ENCODE measurements around the gene BLTP1. TPM values are rescaled to one million over a fixed set of nuclear protein-coding genes. Genes with fewer than 3 reads are reported as not detected.

Gene BLTP1
- total and polyA plus RNA-seq, 2 of the 13 experiments (the other 11 are each of a cell fraction or from before 2014, with no cell fraction given) = 27.7 to 33.1 TPM

- peaks cover 15% of the 10 kb centered on the region for H3K79me2 ChIP-seq (ENCODE audit: insufficient read depth, low read length)
- H3K9me3 ChIP-seq (ENCODE audit: low read length) = no peaks in the 10 kb centered on the region
- in situ Hi-C loops (cut with HindIII; ENCODE audit: extremely low pct_ligation_motif_present, low pct_unique_long_range_greater_than_20kb) (no loop called here), intact Hi-C loops (cut with micrococcal nuclease; ENCODE audit: unreplicated experiment) (loop anchor here (5.0 kb wide), 1 partner anchor 330 kb away; the partner anchor contains the start of gene CCNA2)
- H3K4me1 ChIP-seq (ENCODE audit: insufficient read depth, low read length) = peaks cover 25% of the 10 kb centered on the region
- peak; percentile 81 for ATAC-seq
- peak overlapping the region; percentile 82 for H3K9ac ChIP-seq (ENCODE audit: insufficient read depth, low read depth, low read length)
- BruUV-seq (replicated peaks) = no TSS peak
- no peaks in the 10 kb centered on the region for H3K36me3 ChIP-seq (replicated peaks in 1 of 2; ENCODE audit: control insufficient read depth in 1 of 2, insufficient read depth in 2 of 2, low read length in 2 of 2)
- H3K4me2 ChIP-seq (ENCODE audit: low read depth, low read length) = peak overlapping the region; percentile 80
- DNase-seq (ENCODE audit: low spot score) = peak; percentile 9
- CTCF ChIA-PET (ENCODE audit: low intra/inter-chr PET ratio, low total read pairs) = no interaction called here
- FAIRE-seq = no peak
- no peaks in the 10 kb centered on the region for H4K20me1 ChIP-seq (ENCODE audit: insufficient read depth, low read length)
- under 1% methylated on average over 5 of the region's 16 CpGs for WGBS (ENCODE audit: low lambda C conversion rate)
- H3K4me3 ChIP-seq (replicated peaks in 1 of 3; ENCODE audit: insufficient read depth in 1 of 3, low read depth in 2 of 3, low read length in 3 of 3) = peak overlapping the region; percentile 79 to 94 (median 86)
- POLR2A ChIA-PET = no interaction called here
- H3K27ac ChIP-seq (ENCODE audit: extremely low read length, insufficient read depth, low read length) = peak overlapping the region; percentile 68
- no peaks in the 10 kb centered on the region; a peak in 1 of 5 replicates for H3K27me3 ChIP-seq (ENCODE audit: control insufficient read depth in 1 of 2, insufficient read depth in 2 of 2, low read length in 2 of 2)
- peak overlapping the region; percentile 39 for H2AFZ ChIP-seq (ENCODE audit: low read length)
- TF ChIP-seq ZMYM2 (CRISPR knock-in tag; IDR thresholded peaks at IDR 0.05) (no peak), ZFP90 (CRISPR knock-in tag; IDR thresholded peaks at IDR 0.05; ENCODE audit: borderline replicate concordance) (no peak), ZNF839 (CRISPR knock-in tag; IDR thresholded peaks at IDR 0.05; ENCODE audit: borderline replicate concordance) (no peak), NR2F1 (CRISPR knock-in tag; IDR thresholded peaks at IDR 0.05) (no peak), HNRNPLL (IDR thresholded peaks at IDR 0.05; ENCODE audit: low read depth, low read length, poor library complexity, severe bottlenecking) (no peak), SIX4 (CRISPR knock-in tag; IDR thresholded peaks at IDR 0.05) (no peak), ZNF333 (CRISPR knock-in tag; IDR thresholded peaks at IDR 0.05; ENCODE audit: borderline replicate concordance) (0 out of 2 replicates have a peak, but pooled peaks have one; percentile 7), MZF1 (CRISPR knock-in tag; IDR thresholded peaks at IDR 0.05; ENCODE audit: borderline replicate concordance) (0 out of 2 replicates have a peak, but pooled peaks have one; percentile 53), ZXDC (CRISPR knock-in tag; IDR thresholded peaks at IDR 0.05) (0 out of 2 replicates have a peak, but pooled peaks have one; percentile 1), SAFB2 (CRISPR knock-in tag; IDR thresholded peaks at IDR 0.05; ENCODE audit: borderline replicate concordance, low read depth) (no peak), KMT2A (CRISPR knock-in tag; IDR thresholded peaks at IDR 0.05) (0 out of 2 replicates have a peak, but pooled peaks have one; percentile 21), E2F2 (CRISPR knock-in tag; IDR thresholded peaks at IDR 0.05; ENCODE audit: borderline replicate concordance) (no peak), ZNF20 (CRISPR knock-in tag; IDR thresholded peaks at IDR 0.05) (no peak), ZNF776 (CRISPR knock-in tag; IDR thresholded peaks at IDR 0.05) (0 out of 2 replicates have a peak, but pooled peaks have one; percentile 5), HMGXB4 (CRISPR knock-in tag; IDR thresholded peaks at IDR 0.05; ENCODE audit: borderline replicate concordance in 1 of 2, low read depth in 1 of 2) (peak in 1 of 2 experiments; percentile 46; a peak in 2 of 4 replicates), GATAD2A (CRISPR knock-in tag; IDR thresholded peaks at IDR 0.05) (no peak; the same call in 1 of the 2 replicates), HNF4G (IDR thresholded peaks at IDR 0.05; ENCODE audit: borderline replicate concordance, low read depth, low read length) (no peak), HNF4G (CRISPR knock-in tag; IDR thresholded peaks at IDR 0.05; ENCODE audit: borderline replicate concordance, low read depth) (0 out of 2 replicates have a peak, but pooled peaks have one; percentile 8)
Measured at GRCh38 chr4:122152711-122153226, 638 bp downstream of the BLTP1 start.

All from HepG2 (cell line).